ENCODE data around the gene RGMA.

RGMA gene

GRCh38 chr15:93060336-93061248 is 28.4 kb downstream of the RGMA start:
- Histone ChIP-seq H3K27ac (peak overlapping the region in 1 of 11 experiments; percentile 25; a peak in 1 of 22 replicates), H3K4me1 (peaks cover 6 to 78% (median 63%) of the 10 kb centered on the region in 10 experiments; a peak in 18 of 20 replicates), H3K4me2 (peak overlapping the region in 9 of 11 experiments; percentile 44 to 75 (median 64); a peak in 15 of 22 replicates), H3K27me3 (peaks cover 0 to 16% (median 0%) of the 10 kb centered on the region in 11 experiments; a peak in 3 of 22 replicates), H3K9me3 (replicated peaks in 1 of 11) (no peaks in the 10 kb centered on the region), H3K36me3 (peaks cover 0 to 75% (median 22%) of the 10 kb centered on the region in 11 experiments; a peak in 13 of 22 replicates), H3K9ac (peak overlapping the region in 3 of 11 experiments; percentile 2 to 52 (median 28); a peak in 1 of 22 replicates), H3K4me3 (no peak overlapping the region), H4K20me1 (peaks cover 0 to 97% (median 17%) of the 10 kb centered on the region in 11 experiments; a peak in 9 of 22 replicates)
- TF ChIP-seq Cebpa-rat (IDR thresholded peaks at IDR 0.05) = no peak

- H3K27me3 ChIP-seq = peaks cover 0 to 13% (median 0%) of the 10 kb centered on the region in 11 experiments; a peak in 3 of 22 replicates
- H3K4me3 ChIP-seq = no peak overlapping the region
- TF ChIP-seq Cebpa-rat (IDR thresholded peaks at IDR 0.05) = no peak
- H3K9me3 ChIP-seq (replicated peaks in 1 of 11) = no peaks in the 10 kb centered on the region
- H3K4me1 ChIP-seq = peaks cover 6 to 72% (median 55%) of the 10 kb centered on the region in 10 experiments; a peak in 18 of 20 replicates
- peak overlapping the region in 2 of 11 experiments; percentile 9 to 38; a peak in 1 of 22 replicates for H3K9ac ChIP-seq
- no peak overlapping the region for H3K4me2 ChIP-seq
- peaks cover 0 to 79% (median 25%) of the 10 kb centered on the region in 11 experiments; a peak in 12 of 22 replicates for H3K36me3 ChIP-seq
- peaks cover 0 to 97% (median 17%) of the 10 kb centered on the region in 11 experiments; a peak in 9 of 22 replicates for H4K20me1 ChIP-seq
- H3K27ac ChIP-seq = peak overlapping the region in 1 of 11 experiments; percentile 31; a peak in 2 of 22 replicates
Measured at GRCh38 chr15:93059442-93059841, 29.6 kb downstream of the RGMA start.

GRCh38 chr15:93058904-93059427 is 30.0 kb downstream of the RGMA start:
- peak overlapping the region in 2 of 11 experiments; percentile 9 to 38; a peak in 1 of 22 replicates for H3K9ac ChIP-seq
- no peak for TF ChIP-seq Cebpa-rat (IDR thresholded peaks at IDR 0.05)

GRCh38 chr15:93058128-93058527 is 30.9 kb downstream of the RGMA start:
- Histone ChIP-seq H3K36me3 (peaks cover 0 to 78% (median 25%) of the 10 kb centered on the region in 11 experiments; a peak in 12 of 22 replicates), H3K27me3 (peaks cover 0 to 5% (median 0%) of the 10 kb centered on the region in 11 experiments; a peak in 1 of 22 replicates), H3K4me3 (no peak overlapping the region), H3K4me1 (peaks cover 6 to 64% (median 42%) of the 10 kb centered on the region in 10 experiments; a peak in 17 of 20 replicates), H3K4me2 (0 out of 22 replicates have a peak overlapping the region, but pooled peaks of 1 of the 11 experiments have one; percentile 8), H3K9me3 (replicated peaks in 1 of 11) (no peaks in the 10 kb centered on the region), H4K20me1 (peaks cover 0 to 94% (median 9%) of the 10 kb centered on the region in 11 experiments; a peak in 10 of 22 replicates), H3K27ac (peak overlapping the region in 2 of 11 experiments; percentile 9 to 41; a peak in 2 of 22 replicates), H3K9ac (peak overlapping the region in 1 of 11 experiments; percentile 13; a peak in 1 of 22 replicates)
- no peak for TF ChIP-seq Cebpa-rat (IDR thresholded peaks at IDR 0.05)

More at GRCh38 chr15:93058904-93059427, 30.0 kb downstream of the RGMA start:
- Histone ChIP-seq H3K27me3 (peaks cover 0 to 8% (median 0%) of the 10 kb centered on the region in 11 experiments; a peak in 3 of 22 replicates), H3K4me3 (no peak overlapping the region), H3K9me3 (replicated peaks in 1 of 11) (no peaks in the 10 kb centered on the region), H3K36me3 (peaks cover 0 to 79% (median 25%) of the 10 kb centered on the region in 11 experiments; a peak in 12 of 22 replicates), H4K20me1 (peaks cover 0 to 97% (median 12%) of the 10 kb centered on the region in 11 experiments; a peak in 10 of 22 replicates), H3K27ac (peak overlapping the region in 1 of 11 experiments; percentile 31; a peak in 2 of 22 replicates), H3K4me2 (no peak overlapping the region), H3K4me1 (peaks cover 6 to 67% (median 50%) of the 10 kb centered on the region in 10 experiments; a peak in 18 of 20 replicates)

GRCh38 chr15:93057618-93058017 is 31.4 kb downstream of the RGMA start:
- Histone ChIP-seq H3K4me2 (peak overlapping the region in 1 of 11 experiments; percentile 8; a peak in 1 of 22 replicates), H3K4me3 (no peak overlapping the region), H3K27me3 (peaks cover 0 to 3% (median 0%) of the 10 kb centered on the region in 11 experiments; a peak in 1 of 22 replicates), H3K4me1 (peaks cover 6 to 64% (median 36%) of the 10 kb centered on the region in 10 experiments; a peak in 17 of 20 replicates), H3K27ac (peak overlapping the region in 3 of 11 experiments; percentile 15 to 41 (median 21); a peak in 4 of 22 replicates), H3K36me3 (peaks cover 0 to 83% (median 25%) of the 10 kb centered on the region in 11 experiments; a peak in 12 of 22 replicates), H3K9me3 (replicated peaks in 1 of 11) (no peaks in the 10 kb centered on the region), H3K9ac (0 out of 22 replicates have a peak overlapping the region, but pooled peaks of 1 of the 11 experiments have one; percentile 13), H4K20me1 (peaks cover 0 to 94% (median 13%) of the 10 kb centered on the region in 11 experiments; a peak in 10 of 22 replicates)
- no peak for TF ChIP-seq Cebpa-rat (IDR thresholded peaks at IDR 0.05)

- Histone ChIP-seq H3K9ac (0 out of 22 replicates have a peak overlapping the region, but pooled peaks of 1 of the 11 experiments have one; percentile 4), H3K9me3 (replicated peaks in 1 of 11) (no peaks in the 10 kb centered on the region), H3K4me1 (peaks cover 6 to 65% (median 29%) of the 10 kb centered on the region in 10 experiments; a peak in 16 of 20 replicates), H3K4me3 (no peak overlapping the region), H3K27me3 (no peaks in the 10 kb centered on the region), H3K36me3 (peaks cover 0 to 91% (median 32%) of the 10 kb centered on the region in 11 experiments; a peak in 12 of 22 replicates), H3K4me2 (peak overlapping the region in 1 of 11 experiments; percentile 3; a peak in 1 of 22 replicates), H3K27ac (peak overlapping the region in 3 of 11 experiments; percentile 15 to 41 (median 21); a peak in 4 of 22 replicates), H4K20me1 (peaks cover 0 to 95% (median 16%) of the 10 kb centered on the region in 11 experiments; a peak in 12 of 22 replicates)
- no peak for TF ChIP-seq Cebpa-rat (IDR thresholded peaks at IDR 0.05)
Measured at GRCh38 chr15:93056836-93057235, 32.2 kb downstream of the RGMA start.

GRCh38 chr15:93055211-93055610 is 33.8 kb downstream of the RGMA start:
- H3K9ac ChIP-seq = peak overlapping the region in 2 of 11 experiments; percentile 14 to 31; a peak in 2 of 22 replicates
- TF ChIP-seq Cebpa-rat (IDR thresholded peaks at IDR 0.05) = no peak
- H3K27ac ChIP-seq = peak overlapping the region in 3 of 11 experiments; percentile 9 to 41 (median 14); a peak in 3 of 22 replicates
- peaks cover 0 to 65% (median 29%) of the 10 kb centered on the region in 10 experiments; a peak in 13 of 20 replicates for H3K4me1 ChIP-seq
- no peaks in the 10 kb centered on the region for H3K9me3 ChIP-seq (replicated peaks in 1 of 11)
- peaks cover 0 to 95% (median 16%) of the 10 kb centered on the region in 11 experiments; a peak in 11 of 22 replicates for H4K20me1 ChIP-seq
- peaks cover 0 to 97% (median 48%) of the 10 kb centered on the region in 11 experiments; a peak in 12 of 22 replicates for H3K36me3 ChIP-seq
- no peak overlapping the region for H3K4me2 ChIP-seq
- H3K4me3 ChIP-seq = no peak overlapping the region
- no peaks in the 10 kb centered on the region for H3K27me3 ChIP-seq
